HUES6 (cell line): ENCODE results near the gene TRIM54.
"Not testable (repeated sequence)": the region's sequence is repeated elsewhere in the genome, so short reads cannot be mapped to it uniquely, and the experiment has no call there.

Experiments used
- H3K27ac ChIP-seq: 2 replicates; pipeline ENCODE4 v1.7.0; 2013; ENCODE audit warnings: low read depth, mild to moderate bottlenecking, low read length, inconsistent platforms
- H3K27me3 ChIP-seq: 2 replicates; pipeline ENCODE4 v1.6.1; 2013; ENCODE audit warnings: low read length; ENCODE audit not compliant: control insufficient read depth, insufficient read depth
- H3K36me3 ChIP-seq: 2 replicates; pipeline ENCODE4 v1.6.1; 2013; ENCODE audit warnings: low read length; ENCODE audit not compliant: control insufficient read depth, insufficient read depth
- H3K4me1 ChIP-seq: 2 replicates; pipeline ENCODE4 v1.6.1; 2013; ENCODE audit warnings: low read length; ENCODE audit not compliant: control insufficient read depth, insufficient read depth
- H3K4me3 ChIP-seq: 2 replicates; pipeline ENCODE4 v1.5.1; 2013; ENCODE audit warnings: low read depth, low read length
- H3K9ac ChIP-seq: one replicate; pipeline ENCODE4 v1.6.1; 2013; ENCODE audit warnings: mild to moderate bottlenecking, low read length
- H3K9me3 ChIP-seq: 2 replicates; pipeline ENCODE4 v1.6.1; 2013; ENCODE audit warnings: low read depth, low read length; ENCODE audit not compliant: control insufficient read depth, insufficient read depth

TRIM54 gene

DNA sequence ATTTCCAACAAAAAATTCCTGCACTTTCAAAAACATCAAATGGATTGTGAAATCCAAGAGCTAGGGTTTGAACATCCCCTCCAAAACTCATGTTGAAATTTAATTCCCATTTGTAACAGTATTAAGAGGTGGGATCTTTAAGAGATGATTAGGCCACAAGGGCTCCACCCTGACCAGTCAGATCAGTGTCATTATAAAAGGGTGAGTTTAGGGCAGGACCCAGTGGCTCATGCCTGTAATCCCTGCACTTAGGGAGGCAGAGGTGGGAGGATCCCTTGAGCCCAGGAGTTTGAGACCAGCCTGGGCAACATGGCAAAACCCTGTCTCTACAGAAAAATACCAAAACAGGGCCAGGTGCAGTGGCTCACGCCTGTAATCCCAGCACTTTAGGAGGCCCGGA, 65.4 kb downstream of the TRIM54 start:
- Histone ChIP-seq H3K27ac (no peak overlapping the region), H3K27me3 (no peaks in the 10 kb centered on the region), H3K9ac (no peak overlapping the region), H3K9me3 (no peaks in the 10 kb centered on the region), H3K4me1 (peaks cover 8% of the 10 kb centered on the region), H3K36me3 (peaks cover 17% of the 10 kb centered on the region), H3K4me3 (no peak overlapping the region)

DNA sequence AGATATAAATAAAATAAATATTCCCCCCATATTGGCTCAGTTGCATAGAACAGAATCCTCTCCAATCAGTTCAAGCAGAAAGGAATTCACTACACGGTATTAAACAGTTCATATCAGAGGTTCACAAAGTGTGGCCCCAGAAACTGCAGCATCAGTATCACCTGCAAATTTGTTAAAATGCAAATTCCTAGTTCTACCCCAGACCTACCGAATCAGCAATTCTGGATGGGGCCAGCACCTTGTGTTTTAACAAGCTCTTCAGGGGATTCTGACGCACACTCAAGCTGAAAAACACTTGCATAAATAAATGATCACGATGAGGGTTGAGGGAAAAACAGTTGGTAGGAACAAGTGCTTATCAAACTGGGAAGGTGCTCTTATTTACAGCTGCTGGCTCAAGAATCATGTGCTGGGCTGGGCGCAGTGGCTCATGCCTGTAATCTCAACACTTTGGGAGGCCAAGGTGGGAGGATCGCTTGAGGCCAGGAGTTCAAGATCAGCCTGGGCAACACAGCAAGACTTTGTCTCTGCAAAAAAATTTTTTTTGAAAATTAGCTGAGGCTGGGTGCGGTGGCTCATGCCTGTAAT, 68.0 kb downstream of the TRIM54 start:
- peaks cover 26% of the 10 kb centered on the region for H3K4me1 ChIP-seq
- H3K27me3 ChIP-seq, result no peaks in the 10 kb centered on the region
- no peaks in the 10 kb centered on the region for H3K9me3 ChIP-seq
- no peak overlapping the region for H3K27ac ChIP-seq
- H3K9ac ChIP-seq, result no peak overlapping the region
- H3K36me3 ChIP-seq, result peaks cover 7% of the 10 kb centered on the region
- no peak overlapping the region for H3K4me3 ChIP-seq

DNA sequence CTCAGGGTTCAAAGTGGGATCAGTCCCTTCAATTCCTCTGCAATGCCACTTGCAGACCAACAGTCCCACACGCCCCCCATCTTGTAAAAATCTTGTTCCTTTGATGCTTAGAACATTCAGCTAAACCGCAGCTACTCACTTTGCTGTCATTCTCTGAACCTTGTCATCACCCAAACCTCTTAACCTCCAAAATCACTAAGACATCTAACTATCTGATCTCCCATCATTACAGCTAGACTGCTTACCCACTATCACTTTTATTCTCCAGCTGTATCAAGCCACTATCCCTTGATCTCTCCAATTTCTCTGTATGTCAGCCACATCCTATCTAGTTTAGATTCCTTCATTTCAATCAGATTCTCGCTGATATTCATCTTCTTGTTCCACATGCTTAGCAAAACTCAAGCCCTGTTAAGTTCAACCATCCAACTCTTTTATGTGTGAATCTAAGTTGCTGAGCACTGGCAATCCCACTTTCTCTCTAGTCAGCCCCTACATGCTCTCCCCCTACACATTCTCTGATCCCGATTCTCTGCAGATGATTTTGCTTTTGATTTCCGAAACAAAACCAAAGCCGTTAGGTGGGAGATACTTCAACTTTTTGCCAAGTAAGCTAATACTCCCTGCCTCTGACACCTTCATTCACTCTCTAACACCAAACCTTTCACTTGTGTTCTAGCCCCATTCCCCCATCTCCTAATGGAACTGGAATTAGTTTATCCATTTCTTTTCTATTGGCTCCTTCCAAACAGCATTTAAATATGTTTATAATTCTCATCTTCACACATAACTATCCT, 69.8 kb downstream of the TRIM54 start:
- H3K4me3 ChIP-seq, result no peak overlapping the region
- peaks cover 26% of the 10 kb centered on the region for H3K4me1 ChIP-seq
- H3K27me3 ChIP-seq, result no peaks in the 10 kb centered on the region
- H3K9ac ChIP-seq, result no peak overlapping the region
- no peak overlapping the region for H3K27ac ChIP-seq
- H3K36me3 ChIP-seq, result peaks cover 7% of the 10 kb centered on the region
- no peaks in the 10 kb centered on the region for H3K9me3 ChIP-seq

DNA sequence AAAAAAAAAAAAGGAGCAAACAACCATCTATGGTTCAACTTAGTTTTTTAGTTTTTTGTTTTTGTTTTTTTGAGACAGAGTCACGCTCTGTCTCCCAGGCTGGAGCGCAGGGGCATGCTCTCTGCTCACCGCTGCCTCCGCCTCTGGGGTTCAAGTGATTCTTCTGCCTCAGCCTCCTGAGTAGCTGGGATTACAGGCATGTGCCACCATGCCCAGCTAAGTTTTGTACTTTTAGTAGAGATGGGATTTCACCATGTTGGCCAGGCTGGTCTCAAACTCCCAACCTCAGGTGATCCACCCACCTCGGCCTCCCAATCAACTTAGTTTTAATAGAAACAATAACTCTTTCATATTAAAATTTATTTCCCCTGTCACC, 71.1 kb downstream of the TRIM54 start:
- not testable (repeated sequence) for H3K4me3 ChIP-seq, H3K36me3 ChIP-seq, H3K27me3 ChIP-seq, H3K9me3 ChIP-seq, H3K9ac ChIP-seq, H3K27ac ChIP-seq
- H3K4me1 ChIP-seq, result peaks cover 26% of the 10 kb centered on the region

DNA sequence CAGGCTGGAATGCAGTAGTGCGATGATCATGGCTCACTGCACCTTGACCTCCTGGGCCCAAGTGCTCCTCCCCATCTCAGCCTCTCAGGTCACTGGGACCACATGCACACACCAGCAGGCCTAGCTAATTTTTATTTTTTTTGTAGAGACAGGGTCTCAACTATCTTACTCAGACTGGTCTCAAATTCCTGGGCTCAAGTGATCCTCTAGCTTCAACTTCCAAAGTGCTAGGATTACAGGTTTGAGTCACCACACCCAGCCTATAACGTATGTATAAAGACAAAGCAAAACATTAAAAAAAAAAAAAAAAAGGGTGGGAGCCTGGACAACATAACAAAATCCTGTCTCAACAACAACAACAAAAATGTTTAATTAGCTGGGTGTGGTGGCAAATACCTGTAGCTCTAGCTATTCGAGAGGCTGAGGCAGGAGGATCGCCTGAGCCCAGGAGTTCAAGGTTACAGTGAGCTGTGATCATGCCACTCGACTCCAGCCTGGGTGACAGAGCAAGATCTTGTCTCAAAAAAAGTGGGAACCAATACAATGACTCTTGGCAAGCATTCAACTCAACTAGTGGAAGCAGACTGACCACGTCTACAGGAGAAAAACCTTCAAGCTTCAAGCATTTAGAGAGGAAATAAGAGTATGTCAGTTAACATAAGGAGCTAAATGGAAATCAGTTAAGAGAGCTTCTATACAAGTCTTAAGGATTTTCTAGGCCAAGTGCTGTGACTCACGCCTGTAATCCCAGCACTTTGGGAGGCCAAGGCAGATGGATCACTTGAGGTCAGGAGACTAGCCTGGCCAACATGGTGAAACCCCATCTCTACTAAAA, 71.8 kb downstream of the TRIM54 start:
- peak overlapping the region; percentile 6; the same call in 1 of the 2 replicates for H3K27ac ChIP-seq
- peaks cover 26% of the 10 kb centered on the region for H3K4me1 ChIP-seq
- H3K27me3 ChIP-seq, result no peaks in the 10 kb centered on the region
- peak overlapping the region; percentile 10 for H3K9ac ChIP-seq
- peaks cover 2% of the 10 kb centered on the region; the same call in 1 of the 2 replicates for H3K9me3 ChIP-seq
- H3K36me3 ChIP-seq, result peaks cover 12% of the 10 kb centered on the region
- H3K4me3 ChIP-seq, result peak overlapping the region; percentile 26; the same call in 1 of the 2 replicates

DNA sequence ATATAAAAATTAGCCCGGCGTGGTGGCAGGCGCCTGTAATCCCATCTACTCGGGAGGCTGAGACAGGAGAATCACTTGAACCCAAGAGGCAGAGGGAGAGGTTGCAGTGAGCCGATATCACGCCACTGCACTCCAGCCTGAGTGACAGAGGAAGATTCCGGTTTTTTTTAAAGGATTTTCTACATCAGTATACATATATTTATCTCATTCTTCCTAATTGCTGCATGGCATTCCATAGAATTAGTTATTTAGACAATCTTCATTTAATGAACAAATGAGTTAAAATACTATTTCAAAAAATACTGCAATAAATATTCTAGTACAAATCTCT, 72.3 kb downstream of the TRIM54 start:
- Histone ChIP-seq H3K4me3 (no peak overlapping the region), H3K36me3 (peaks cover 12% of the 10 kb centered on the region), H3K9ac (no peak overlapping the region), H3K9me3 (peaks cover 2% of the 10 kb centered on the region; the same call in 1 of the 2 replicates), H3K4me1 (peaks cover 26% of the 10 kb centered on the region), H3K27me3 (no peaks in the 10 kb centered on the region), H3K27ac (no peak overlapping the region)

DNA sequence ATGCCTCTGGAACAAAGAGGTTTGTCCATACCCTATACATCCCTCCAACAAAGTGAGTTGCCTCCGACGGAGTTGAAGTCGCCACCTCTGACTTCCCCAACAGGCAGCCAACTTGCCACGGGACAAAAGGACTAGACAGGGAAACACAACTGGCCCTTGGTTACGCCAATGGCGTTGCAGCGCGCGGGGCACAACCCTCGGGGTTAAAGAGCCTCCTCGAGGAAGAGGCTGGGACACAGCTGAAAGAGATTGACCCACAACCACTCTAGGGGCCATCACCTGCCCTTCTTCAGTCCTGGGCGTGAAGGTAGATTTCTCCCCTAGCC, 73.8 kb downstream of the TRIM54 start:
- Histone ChIP-seq H3K9ac (peak overlapping the region; percentile 98), H3K4me3 (peak overlapping the region; percentile 97), H3K27ac (peak overlapping the region; percentile 96), H3K4me1 (peaks cover 26% of the 10 kb centered on the region), H3K36me3 (0 out of 2 replicates have a peak, but pooled peaks cover 5% of the 10 kb centered on the region), H3K9me3 (peaks cover 2% of the 10 kb centered on the region; the same call in 1 of the 2 replicates), H3K27me3 (no peaks in the 10 kb centered on the region)

DNA sequence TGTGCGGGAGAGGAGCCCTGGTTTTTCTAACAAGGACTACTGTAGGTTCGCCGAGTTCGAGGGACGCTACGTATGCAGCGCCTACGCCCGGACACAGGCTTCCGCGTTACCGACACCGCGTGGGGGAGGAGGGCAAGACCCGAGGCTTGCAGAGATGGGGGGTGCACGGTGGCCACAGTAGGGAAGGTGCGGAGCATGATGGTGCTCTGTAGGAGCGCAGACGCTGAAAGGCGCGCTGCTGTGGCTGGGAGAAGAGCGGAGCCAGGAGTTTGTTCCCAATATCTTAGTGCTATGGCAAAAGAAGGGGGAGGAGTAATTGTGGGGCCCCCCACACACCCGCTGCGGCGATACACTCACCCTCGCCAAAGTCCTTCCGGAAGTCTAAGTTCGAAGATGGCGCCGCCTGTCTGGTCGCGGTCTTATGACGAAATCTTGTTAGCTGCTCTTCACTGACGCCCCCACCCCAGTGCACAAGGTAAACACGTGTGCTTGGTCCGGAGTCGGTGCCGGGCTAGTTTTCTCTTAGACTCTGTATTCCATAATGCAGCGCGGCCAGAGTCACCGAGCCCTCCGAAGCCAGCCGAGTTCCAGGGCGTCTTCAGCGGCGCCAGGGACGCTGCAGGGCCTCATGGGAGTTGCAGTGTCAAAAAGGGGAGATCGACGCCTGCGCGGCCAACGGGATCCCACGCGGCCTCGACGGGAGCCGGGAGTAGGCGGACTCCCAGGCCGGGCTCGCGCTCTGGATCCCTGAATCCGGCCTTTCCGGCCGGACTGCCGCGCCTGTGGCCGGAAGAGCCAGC, 74.4 kb downstream of the TRIM54 start, which contains the start of gene GTF3C2:
Gene GTF3C2 (minus strand): TSS at position 383 of the 800 bp plus-strand sequence. CDS start 13,210 bp downstream, outside the sequence.
- H3K9me3 ChIP-seq, result peaks cover 2% of the 10 kb centered on the region; the same call in 1 of the 2 replicates
- peak within 1 kb of the TSS; percentile 98 for H3K9ac ChIP-seq
- H3K4me3 ChIP-seq, result peak within 1 kb of the TSS; percentile 97
- H3K4me1 ChIP-seq, result peaks cover 24% of the 10 kb centered on the region
- peak within 1 kb of the TSS; percentile 96 for H3K27ac ChIP-seq
- H3K27me3 ChIP-seq, result no peaks in the 10 kb centered on the region
- H3K36me3 ChIP-seq, result 0 out of 2 replicates have a peak, but pooled peaks cover 5% of the 10 kb centered on the region
